Measurements from ENCODE around the gene COMMD8. TPM values are rescaled to one million over a fixed set of nuclear protein-coding genes. Genes with fewer than 3 reads are reported as not detected.

Gene COMMD8
- total RNA-seq, 1 donor from 2014 or later, result 8.2 TPM

DNA sequence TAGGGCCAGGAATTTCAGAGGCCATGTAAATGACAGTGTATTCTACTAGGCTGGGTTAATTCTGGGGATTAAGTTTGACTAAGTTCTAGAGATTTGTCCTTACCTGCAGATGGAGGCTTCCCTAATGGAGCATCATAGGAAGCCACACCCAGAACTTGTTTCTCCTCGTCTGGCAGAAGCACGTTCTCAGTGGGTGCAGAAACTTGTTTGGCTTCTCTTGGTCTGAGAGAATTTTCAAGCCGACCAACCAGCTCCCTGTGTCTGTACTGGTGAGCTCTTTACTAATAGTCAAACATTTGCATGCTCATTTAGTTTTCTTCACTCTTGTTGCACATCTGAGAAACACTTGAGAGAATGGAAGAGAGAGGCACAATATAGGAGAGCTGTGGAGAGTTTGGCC, 20.7 kb upstream of the COMMD8 start:
- Mint-ChIP-seq H3K9me3 (ENCODE audit: unreplicated experiment) (peaks cover 8% of the 10 kb centered on the region), H3K27me3 (ENCODE audit: unreplicated experiment) (peaks cover 4% of the 10 kb centered on the region), H3K27ac (ENCODE audit: unreplicated experiment) (peak overlapping the region; percentile 97), H3K4me3 (ENCODE audit: unreplicated experiment) (no peak overlapping the region), H3K4me1 (ENCODE audit: low read depth, unreplicated experiment) (peaks cover 8% of the 10 kb centered on the region), H3K36me3 (ENCODE audit: unreplicated experiment) (no peaks in the 10 kb centered on the region)
- DNase-seq, result no peak
- TF ChIP-seq, protein P1, sequence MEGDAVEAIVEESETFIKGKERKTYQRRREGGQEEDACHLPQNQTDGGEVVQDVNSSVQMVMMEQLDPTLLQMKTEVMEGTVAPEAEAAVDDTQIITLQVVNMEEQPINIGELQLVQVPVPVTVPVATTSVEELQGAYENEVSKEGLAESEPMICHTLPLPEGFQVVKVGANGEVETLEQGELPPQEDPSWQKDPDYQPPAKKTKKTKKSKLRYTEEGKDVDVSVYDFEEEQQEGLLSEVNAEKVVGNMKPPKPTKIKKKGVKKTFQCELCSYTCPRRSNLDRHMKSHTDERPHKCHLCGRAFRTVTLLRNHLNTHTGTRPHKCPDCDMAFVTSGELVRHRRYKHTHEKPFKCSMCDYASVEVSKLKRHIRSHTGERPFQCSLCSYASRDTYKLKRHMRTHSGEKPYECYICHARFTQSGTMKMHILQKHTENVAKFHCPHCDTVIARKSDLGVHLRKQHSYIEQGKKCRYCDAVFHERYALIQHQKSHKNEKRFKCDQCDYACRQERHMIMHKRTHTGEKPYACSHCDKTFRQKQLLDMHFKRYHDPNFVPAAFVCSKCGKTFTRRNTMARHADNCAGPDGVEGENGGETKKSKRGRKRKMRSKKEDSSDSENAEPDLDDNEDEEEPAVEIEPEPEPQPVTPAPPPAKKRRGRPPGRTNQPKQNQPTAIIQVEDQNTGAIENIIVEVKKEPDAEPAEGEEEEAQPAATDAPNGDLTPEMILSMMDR (IDR thresholded peaks at IDR 0.05; ENCODE audit: partially characterized antibody, unreplicated experiment), result no peak

DNA sequence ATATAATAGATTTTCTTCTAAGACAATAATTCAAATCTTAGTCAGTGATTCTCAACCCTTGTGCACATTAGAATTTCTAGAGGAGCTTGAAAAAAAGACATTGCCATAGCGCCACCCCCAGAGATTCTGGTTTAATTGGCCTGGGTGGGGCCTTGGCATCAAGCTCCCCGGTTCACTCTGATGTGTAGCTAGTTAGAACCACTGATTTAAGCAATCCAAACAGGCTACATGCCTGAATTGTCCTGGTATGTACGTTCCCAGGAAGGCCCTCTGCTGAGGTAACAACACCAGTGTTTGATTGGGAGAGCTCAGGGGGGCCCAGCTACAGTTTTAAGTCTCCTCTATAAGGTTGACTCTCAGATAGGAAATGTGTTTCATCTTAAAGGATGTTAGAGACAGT, 20.2 kb upstream of the COMMD8 start:
- TF ChIP-seq, protein P1 (IDR thresholded peaks at IDR 0.05; ENCODE audit: partially characterized antibody, unreplicated experiment), result no peak
- DNase-seq, result no peak
- H3K27ac Mint-ChIP-seq (ENCODE audit: unreplicated experiment), result no peak overlapping the region
- H3K4me1 Mint-ChIP-seq (ENCODE audit: low read depth, unreplicated experiment), result peaks cover 8% of the 10 kb centered on the region
- no peaks in the 10 kb centered on the region for H3K36me3 Mint-ChIP-seq (ENCODE audit: unreplicated experiment)
- peaks cover 4% of the 10 kb centered on the region for H3K27me3 Mint-ChIP-seq (ENCODE audit: unreplicated experiment)
- H3K4me3 Mint-ChIP-seq (ENCODE audit: unreplicated experiment), result no peak overlapping the region
- H3K9me3 Mint-ChIP-seq (ENCODE audit: unreplicated experiment), result peaks cover 8% of the 10 kb centered on the region

DNA sequence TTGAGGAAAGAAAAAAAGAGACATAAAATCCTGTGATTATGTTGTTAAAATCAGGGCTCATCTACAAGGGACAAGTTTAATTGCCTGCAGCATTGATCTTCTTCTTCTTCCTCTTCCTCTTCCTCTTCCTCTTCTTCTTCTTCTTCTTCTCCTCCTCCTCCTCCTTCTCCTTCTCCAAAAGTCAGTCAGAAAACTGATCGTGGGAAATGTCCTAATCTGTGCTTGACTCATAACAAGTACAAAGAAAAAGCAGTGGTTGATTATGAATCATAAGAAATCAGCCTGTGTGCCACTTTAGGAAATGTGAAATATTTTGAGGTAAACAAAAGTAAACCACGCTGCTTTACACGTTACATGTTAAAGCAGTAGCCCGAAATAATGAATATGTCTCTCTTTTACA, 18.8 kb upstream of the COMMD8 start:
- Mint-ChIP-seq H3K4me3 (ENCODE audit: unreplicated experiment) (no peak overlapping the region), H3K4me1 (ENCODE audit: low read depth, unreplicated experiment) (peaks cover 8% of the 10 kb centered on the region), H3K27me3 (ENCODE audit: unreplicated experiment) (peaks cover 6% of the 10 kb centered on the region), H3K27ac (ENCODE audit: unreplicated experiment) (no peak overlapping the region), H3K36me3 (ENCODE audit: unreplicated experiment) (no peaks in the 10 kb centered on the region), H3K9me3 (ENCODE audit: unreplicated experiment) (peaks cover 9% of the 10 kb centered on the region)
- TF ChIP-seq, protein P1 (IDR thresholded peaks at IDR 0.05; ENCODE audit: partially characterized antibody, unreplicated experiment), result no peak
- no peak for DNase-seq

DNA sequence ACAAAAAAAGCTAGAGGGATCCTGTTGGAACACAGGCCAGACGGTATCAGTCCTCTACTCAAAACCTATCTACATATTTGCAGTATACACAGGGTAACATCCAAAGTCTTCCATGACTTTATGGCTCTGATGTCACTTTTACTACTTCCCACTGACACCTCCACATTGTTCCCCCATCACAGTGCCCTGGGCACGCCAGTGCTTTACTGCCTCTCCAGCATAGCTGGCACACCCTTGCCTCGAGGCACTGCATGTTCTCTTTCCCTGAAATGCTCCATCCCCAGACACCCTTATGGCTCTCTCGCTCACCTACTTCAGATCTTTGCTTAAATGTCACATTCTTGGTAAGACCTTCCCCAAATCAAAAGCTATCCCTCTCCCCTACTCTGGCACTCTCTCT, 15.3 kb upstream of the COMMD8 start:
- H3K36me3 Mint-ChIP-seq (ENCODE audit: unreplicated experiment), result no peaks in the 10 kb centered on the region
- H3K27ac Mint-ChIP-seq (ENCODE audit: unreplicated experiment), result no peak overlapping the region
- no peaks in the 10 kb centered on the region for H3K4me1 Mint-ChIP-seq (ENCODE audit: low read depth, unreplicated experiment)
- DNase-seq, result no peak
- TF ChIP-seq, protein P1 (IDR thresholded peaks at IDR 0.05; ENCODE audit: partially characterized antibody, unreplicated experiment), result no peak
- no peak overlapping the region for H3K4me3 Mint-ChIP-seq (ENCODE audit: unreplicated experiment)
- H3K9me3 Mint-ChIP-seq (ENCODE audit: unreplicated experiment), result peaks cover 1% of the 10 kb centered on the region
- H3K27me3 Mint-ChIP-seq (ENCODE audit: unreplicated experiment), result peaks cover 1% of the 10 kb centered on the region

DNA sequence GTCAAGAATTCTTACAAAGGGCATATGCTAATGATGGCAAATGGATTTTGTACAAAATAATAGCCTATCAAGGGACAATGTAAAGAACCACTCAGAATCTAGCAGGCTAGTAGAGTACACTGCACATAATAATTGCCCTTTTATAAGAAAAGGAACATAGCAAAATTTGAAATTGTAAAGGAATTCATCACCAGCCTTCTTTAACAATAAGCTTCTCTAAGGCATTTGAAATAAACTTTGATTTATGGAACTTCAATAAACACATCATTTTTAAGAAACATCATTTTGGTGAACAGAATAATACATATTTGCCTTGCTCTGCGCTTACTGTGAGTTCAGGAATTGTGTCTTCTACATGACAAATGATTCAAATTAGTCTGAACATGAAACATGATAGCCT, 11.9 kb upstream of the COMMD8 start:
- Mint-ChIP-seq H3K9me3 (ENCODE audit: unreplicated experiment) (peaks cover 1% of the 10 kb centered on the region), H3K4me3 (ENCODE audit: unreplicated experiment) (no peak overlapping the region), H3K4me1 (ENCODE audit: low read depth, unreplicated experiment) (no peaks in the 10 kb centered on the region), H3K36me3 (ENCODE audit: unreplicated experiment) (no peaks in the 10 kb centered on the region), H3K27me3 (ENCODE audit: unreplicated experiment) (peaks cover 1% of the 10 kb centered on the region), H3K27ac (ENCODE audit: unreplicated experiment) (no peak overlapping the region)
- TF ChIP-seq, protein P1 (IDR thresholded peaks at IDR 0.05; ENCODE audit: partially characterized antibody, unreplicated experiment), result no peak
- DNase-seq, result no peak

Measured in glutamatergic neuron (in vitro differentiated cells).